GM23338 (cell line): Measurements from ENCODE around the gene ZNF286A. TPM values are rescaled to one million over a fixed set of nuclear protein-coding genes. Genes with fewer than 3 reads are reported as not detected.

Source experiments
- ATAC-seq: fragments of 200-7000 bp; cut with Tn5 transposase; 3 replicates; pipeline ENCODE4 v1.9.1; 2020
- DNase-seq: peaks from one replicate; pipeline ENCODE4 v3.0.0-alpha.2; 2015; ENCODE audit warnings: low spot score
- H2AFZ ChIP-seq: fragments of 200-600 bp; sonication (generic); 2 replicates; pipeline ENCODE4 v1.8.0; 2016; ENCODE audit warnings: antibody characterized with exemption, mild to moderate bottlenecking, moderate library complexity
- H3F3A ChIP-seq: fragments of 200-600 bp; sonication (generic); replicated peaks from 2 replicates; pipeline ENCODE4 v1.8.0; 2017; ENCODE audit warnings: antibody characterized with exemption, mixed run types, low read depth
- H3K27ac ChIP-seq: fragments of 200-600 bp; sonication (generic); 2 replicates; pipeline ENCODE4 v1.6.1; 2016; ENCODE audit warnings: low read depth
- H3K27me3 ChIP-seq: fragments of 200-600 bp; sonication (generic); 2 replicates; pipeline ENCODE4 v1.8.0; 2016; ENCODE audit warnings: mild to moderate bottlenecking, mixed run types, moderate library complexity; ENCODE audit not compliant: insufficient read depth
- H3K36me3 ChIP-seq: fragments of 200-600 bp; sonication (generic); 2 replicates; pipeline ENCODE4 v1.8.0; 2016; ENCODE audit warnings: mild to moderate bottlenecking; ENCODE audit not compliant: insufficient read depth
- H3K4me1 ChIP-seq: fragments of 200-600 bp; sonication (generic); 2 replicates; pipeline ENCODE4 v1.8.0; 2016; ENCODE audit warnings: mild to moderate bottlenecking, moderate library complexity; ENCODE audit not compliant: insufficient read depth
- H3K4me2 ChIP-seq: fragments of 200-600 bp; sonication (generic); 2 replicates; pipeline ENCODE4 v1.7.1; 2017; ENCODE audit warnings: mixed run types
- H3K4me3 ChIP-seq: fragments of 200-600 bp; sonication (generic); 2 replicates; pipeline ENCODE4 v1.6.1; 2016; ENCODE audit warnings: mixed run types
- H3K79me2 ChIP-seq: fragments of 200-600 bp; sonication (generic); replicated peaks from 2 replicates; pipeline ENCODE4 v1.8.0; 2017; ENCODE audit warnings: mild to moderate bottlenecking; ENCODE audit not compliant: insufficient read depth
- H3K9me2 ChIP-seq: fragments of 200-600 bp; sonication (generic); 2 replicates; pipeline ENCODE4 v1.8.0; 2017; ENCODE audit not compliant: insufficient read depth
- H4K20me1 ChIP-seq: fragments of 200-600 bp; sonication (generic); replicated peaks from 2 replicates; pipeline ENCODE4 v1.8.0; 2017; ENCODE audit warnings: mild to moderate bottlenecking; ENCODE audit not compliant: insufficient read depth
- H3K27ac Mint-ChIP-seq: 2 replicates; pipeline ENCODE4 v1.8.0; 2020; ENCODE audit warnings: inconsistent platforms, mild to moderate bottlenecking, moderate library complexity, mixed read lengths
- H3K27me3 Mint-ChIP-seq: 3 replicates; pipeline ENCODE4 v1.8.0; 2022; ENCODE audit warnings: low read depth, mild to moderate bottlenecking, moderate library complexity, mixed read lengths, inconsistent platforms; ENCODE audit not compliant: insufficient read depth, poor library complexity
- H3K36me3 Mint-ChIP-seq: 3 replicates; pipeline ENCODE4 v1.8.0; 2021; ENCODE audit warnings: low read depth, mild to moderate bottlenecking, inconsistent platforms, moderate library complexity, mixed read lengths
- H3K4me1 Mint-ChIP-seq: 3 replicates; pipeline ENCODE4 v1.8.0; 2020; ENCODE audit warnings: mild to moderate bottlenecking, inconsistent platforms, mixed read lengths
- H3K4me3 Mint-ChIP-seq: 3 replicates; pipeline ENCODE4 v1.8.0; 2021; ENCODE audit warnings: moderate library complexity, mild to moderate bottlenecking, inconsistent platforms, mixed read lengths
- H3K9me3 Mint-ChIP-seq: 3 replicates; pipeline ENCODE4 v1.8.0; 2020; ENCODE audit warnings: moderate library complexity, mild to moderate bottlenecking, inconsistent platforms, mixed read lengths
- CREB1 ChIP-seq: fragments of 250-450 bp; sonication (Bioruptor Pico); IDR thresholded peaks from 2 replicates; pipeline ENCODE4 v1.5.0; 2020; ENCODE audit warnings: low read depth, mild to moderate bottlenecking, moderate library complexity
- EZH2 ChIP-seq: fragments of 200-600 bp; sonication (generic); IDR thresholded peaks from one replicate; pipeline ENCODE4 v1.8.0; 2017; ENCODE audit warnings: antibody characterized with exemption, mild to moderate bottlenecking, low read depth; ENCODE audit not compliant: unreplicated experiment
- EZH2phosphoT487 ChIP-seq: fragments of 200-600 bp; sonication (generic); IDR thresholded peaks from one replicate; pipeline ENCODE4 v1.8.1; 2018; ENCODE audit warnings: antibody characterized with exemption; ENCODE audit not compliant: unreplicated experiment
- JUNB ChIP-seq: IDR thresholded peaks from one replicate; pipeline ENCODE4 v1.6.1; 2016; ENCODE audit warnings: antibody characterized with exemption; ENCODE audit not compliant: unreplicated experiment
- NANOG ChIP-seq: IDR thresholded peaks from 2 replicates; pipeline ENCODE4 v1.6.1; 2016; ENCODE audit warnings: antibody characterized with exemption, borderline replicate concordance
- POLR2AphosphoS5 ChIP-seq: IDR thresholded peaks from 2 replicates; pipeline ENCODE4 v1.6.1; 2016; ENCODE audit warnings: antibody characterized with exemption, low read depth
- STAT1 ChIP-seq: IDR thresholded peaks from one replicate; pipeline ENCODE4 v1.6.1; 2016; ENCODE audit warnings: antibody characterized with exemption; ENCODE audit not compliant: unreplicated experiment
- ZNF114 ChIP-seq: fragments of 250-450 bp; sonication (Bioruptor Pico); IDR thresholded peaks from 2 replicates; pipeline ENCODE4 v1.5.0; 2020; ENCODE audit warnings: mild to moderate bottlenecking, moderate library complexity
- ZNF331 ChIP-seq: fragments of 250-450 bp; sonication (Bioruptor Pico); IDR thresholded peaks from 2 replicates; pipeline ENCODE4 v1.5.0; 2020; ENCODE audit warnings: low read depth, mild to moderate bottlenecking, moderate library complexity
- polyA plus RNA-seq: library from polyadenylated mRNA; unstranded; fragments of >200 nt; fragmentation: Nextera tagmentation; extraction: Ambion mirVana; gene quantifications from 2 replicates; pipeline ENCODE4 v1.2.1, GENCODE V29; 2016
- total RNA-seq: library from RNA; depleted of rRNA; stranded (reverse); fragments of >200 nt; shearing (Covaris generic); gene quantifications from 2 replicates; pipeline ENCODE4 v1.2.3, GENCODE V29; 2014
- TF ChIP-seq, protein P1 (sequence below): IDR thresholded peaks from one replicate; pipeline ENCODE4 v1.6.1; 2018; ENCODE audit warnings: antibody characterized with exemption; ENCODE audit not compliant: unreplicated experiment
- TF ChIP-seq, protein P2 (sequence below), 2 experiments: fragments of 200-600 bp in 1 of 2; sonication (generic) in 1 of 2; conservative IDR thresholded peaks; 2 replicates each; pipeline versions ENCODE4 v1.5.1 to v1.6.1; 2016 to 2017; ENCODE audit warnings: antibody characterized with exemption in 2 of 2, low read depth in 2 of 2, mild to moderate bottlenecking in 2 of 2, moderate library complexity in 1 of 2
- TF ChIP-seq, protein P3 (sequence below): fragments of 250-450 bp; sonication (Bioruptor Pico); IDR thresholded peaks from 2 replicates; pipeline ENCODE4 v1.5.0; 2020; ENCODE audit warnings: mild to moderate bottlenecking, moderate library complexity
- TF ChIP-seq, protein P4 (sequence below): IDR thresholded peaks from 2 replicates; pipeline ENCODE4 v1.6.1; 2016; ENCODE audit warnings: antibody characterized with exemption

ZNF286A gene
- total and polyA plus RNA-seq, 2 experiments from 2014 or later = 44.8 to 93.4 TPM

DNA sequence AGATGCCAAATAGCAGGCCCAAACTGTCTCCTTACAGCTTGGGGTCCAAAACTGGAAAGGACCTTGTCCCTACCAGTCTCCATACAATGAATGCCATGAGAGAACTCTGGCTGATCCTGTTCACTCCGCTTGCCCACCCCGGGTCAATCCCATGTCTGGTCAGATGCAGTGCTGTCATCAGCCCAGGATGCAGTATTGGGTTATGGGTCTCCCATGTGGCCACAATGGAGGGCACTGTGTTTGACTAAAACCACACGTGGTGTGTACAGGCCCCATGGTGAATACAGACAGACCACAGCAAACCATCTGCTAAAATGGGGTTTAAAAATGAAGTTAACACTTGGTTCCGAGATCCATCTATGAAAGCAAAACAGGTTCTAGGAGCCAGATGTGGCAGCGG lies 35.9 kb upstream of the ZNF286A start:
- H3F3A ChIP-seq = no peaks in the 10 kb centered on the region
- H3K9me3 Mint-ChIP-seq = no peaks in the 10 kb centered on the region
- H3K9me2 ChIP-seq = no peaks in the 10 kb centered on the region
- H3K27ac Mint-ChIP-seq = no peak overlapping the region
- peaks cover 14% of the 10 kb centered on the region for H3K36me3 Mint-ChIP-seq
- TF ChIP-seq EZH2 = no peak
- TF ChIP-seq, protein P1, sequence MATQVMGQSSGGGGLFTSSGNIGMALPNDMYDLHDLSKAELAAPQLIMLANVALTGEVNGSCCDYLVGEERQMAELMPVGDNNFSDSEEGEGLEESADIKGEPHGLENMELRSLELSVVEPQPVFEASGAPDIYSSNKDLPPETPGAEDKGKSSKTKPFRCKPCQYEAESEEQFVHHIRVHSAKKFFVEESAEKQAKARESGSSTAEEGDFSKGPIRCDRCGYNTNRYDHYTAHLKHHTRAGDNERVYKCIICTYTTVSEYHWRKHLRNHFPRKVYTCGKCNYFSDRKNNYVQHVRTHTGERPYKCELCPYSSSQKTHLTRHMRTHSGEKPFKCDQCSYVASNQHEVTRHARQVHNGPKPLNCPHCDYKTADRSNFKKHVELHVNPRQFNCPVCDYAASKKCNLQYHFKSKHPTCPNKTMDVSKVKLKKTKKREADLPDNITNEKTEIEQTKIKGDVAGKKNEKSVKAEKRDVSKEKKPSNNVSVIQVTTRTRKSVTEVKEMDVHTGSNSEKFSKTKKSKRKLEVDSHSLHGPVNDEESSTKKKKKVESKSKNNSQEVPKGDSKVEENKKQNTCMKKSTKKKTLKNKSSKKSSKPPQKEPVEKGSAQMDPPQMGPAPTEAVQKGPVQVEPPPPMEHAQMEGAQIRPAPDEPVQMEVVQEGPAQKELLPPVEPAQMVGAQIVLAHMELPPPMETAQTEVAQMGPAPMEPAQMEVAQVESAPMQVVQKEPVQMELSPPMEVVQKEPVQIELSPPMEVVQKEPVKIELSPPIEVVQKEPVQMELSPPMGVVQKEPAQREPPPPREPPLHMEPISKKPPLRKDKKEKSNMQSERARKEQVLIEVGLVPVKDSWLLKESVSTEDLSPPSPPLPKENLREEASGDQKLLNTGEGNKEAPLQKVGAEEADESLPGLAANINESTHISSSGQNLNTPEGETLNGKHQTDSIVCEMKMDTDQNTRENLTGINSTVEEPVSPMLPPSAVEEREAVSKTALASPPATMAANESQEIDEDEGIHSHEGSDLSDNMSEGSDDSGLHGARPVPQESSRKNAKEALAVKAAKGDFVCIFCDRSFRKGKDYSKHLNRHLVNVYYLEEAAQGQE = no peak
- TF ChIP-seq JUNB = no peak
- TF ChIP-seq CREB1 (CRISPR knock-in tag) = no peak
- TF ChIP-seq, protein P2, sequence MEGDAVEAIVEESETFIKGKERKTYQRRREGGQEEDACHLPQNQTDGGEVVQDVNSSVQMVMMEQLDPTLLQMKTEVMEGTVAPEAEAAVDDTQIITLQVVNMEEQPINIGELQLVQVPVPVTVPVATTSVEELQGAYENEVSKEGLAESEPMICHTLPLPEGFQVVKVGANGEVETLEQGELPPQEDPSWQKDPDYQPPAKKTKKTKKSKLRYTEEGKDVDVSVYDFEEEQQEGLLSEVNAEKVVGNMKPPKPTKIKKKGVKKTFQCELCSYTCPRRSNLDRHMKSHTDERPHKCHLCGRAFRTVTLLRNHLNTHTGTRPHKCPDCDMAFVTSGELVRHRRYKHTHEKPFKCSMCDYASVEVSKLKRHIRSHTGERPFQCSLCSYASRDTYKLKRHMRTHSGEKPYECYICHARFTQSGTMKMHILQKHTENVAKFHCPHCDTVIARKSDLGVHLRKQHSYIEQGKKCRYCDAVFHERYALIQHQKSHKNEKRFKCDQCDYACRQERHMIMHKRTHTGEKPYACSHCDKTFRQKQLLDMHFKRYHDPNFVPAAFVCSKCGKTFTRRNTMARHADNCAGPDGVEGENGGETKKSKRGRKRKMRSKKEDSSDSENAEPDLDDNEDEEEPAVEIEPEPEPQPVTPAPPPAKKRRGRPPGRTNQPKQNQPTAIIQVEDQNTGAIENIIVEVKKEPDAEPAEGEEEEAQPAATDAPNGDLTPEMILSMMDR (conservative IDR thresholded peaks at IDR 0.05; ENCODE audit: low read depth in 2 of 2) = no peak
- TF ChIP-seq NANOG = no peak
- TF ChIP-seq, protein P3, sequence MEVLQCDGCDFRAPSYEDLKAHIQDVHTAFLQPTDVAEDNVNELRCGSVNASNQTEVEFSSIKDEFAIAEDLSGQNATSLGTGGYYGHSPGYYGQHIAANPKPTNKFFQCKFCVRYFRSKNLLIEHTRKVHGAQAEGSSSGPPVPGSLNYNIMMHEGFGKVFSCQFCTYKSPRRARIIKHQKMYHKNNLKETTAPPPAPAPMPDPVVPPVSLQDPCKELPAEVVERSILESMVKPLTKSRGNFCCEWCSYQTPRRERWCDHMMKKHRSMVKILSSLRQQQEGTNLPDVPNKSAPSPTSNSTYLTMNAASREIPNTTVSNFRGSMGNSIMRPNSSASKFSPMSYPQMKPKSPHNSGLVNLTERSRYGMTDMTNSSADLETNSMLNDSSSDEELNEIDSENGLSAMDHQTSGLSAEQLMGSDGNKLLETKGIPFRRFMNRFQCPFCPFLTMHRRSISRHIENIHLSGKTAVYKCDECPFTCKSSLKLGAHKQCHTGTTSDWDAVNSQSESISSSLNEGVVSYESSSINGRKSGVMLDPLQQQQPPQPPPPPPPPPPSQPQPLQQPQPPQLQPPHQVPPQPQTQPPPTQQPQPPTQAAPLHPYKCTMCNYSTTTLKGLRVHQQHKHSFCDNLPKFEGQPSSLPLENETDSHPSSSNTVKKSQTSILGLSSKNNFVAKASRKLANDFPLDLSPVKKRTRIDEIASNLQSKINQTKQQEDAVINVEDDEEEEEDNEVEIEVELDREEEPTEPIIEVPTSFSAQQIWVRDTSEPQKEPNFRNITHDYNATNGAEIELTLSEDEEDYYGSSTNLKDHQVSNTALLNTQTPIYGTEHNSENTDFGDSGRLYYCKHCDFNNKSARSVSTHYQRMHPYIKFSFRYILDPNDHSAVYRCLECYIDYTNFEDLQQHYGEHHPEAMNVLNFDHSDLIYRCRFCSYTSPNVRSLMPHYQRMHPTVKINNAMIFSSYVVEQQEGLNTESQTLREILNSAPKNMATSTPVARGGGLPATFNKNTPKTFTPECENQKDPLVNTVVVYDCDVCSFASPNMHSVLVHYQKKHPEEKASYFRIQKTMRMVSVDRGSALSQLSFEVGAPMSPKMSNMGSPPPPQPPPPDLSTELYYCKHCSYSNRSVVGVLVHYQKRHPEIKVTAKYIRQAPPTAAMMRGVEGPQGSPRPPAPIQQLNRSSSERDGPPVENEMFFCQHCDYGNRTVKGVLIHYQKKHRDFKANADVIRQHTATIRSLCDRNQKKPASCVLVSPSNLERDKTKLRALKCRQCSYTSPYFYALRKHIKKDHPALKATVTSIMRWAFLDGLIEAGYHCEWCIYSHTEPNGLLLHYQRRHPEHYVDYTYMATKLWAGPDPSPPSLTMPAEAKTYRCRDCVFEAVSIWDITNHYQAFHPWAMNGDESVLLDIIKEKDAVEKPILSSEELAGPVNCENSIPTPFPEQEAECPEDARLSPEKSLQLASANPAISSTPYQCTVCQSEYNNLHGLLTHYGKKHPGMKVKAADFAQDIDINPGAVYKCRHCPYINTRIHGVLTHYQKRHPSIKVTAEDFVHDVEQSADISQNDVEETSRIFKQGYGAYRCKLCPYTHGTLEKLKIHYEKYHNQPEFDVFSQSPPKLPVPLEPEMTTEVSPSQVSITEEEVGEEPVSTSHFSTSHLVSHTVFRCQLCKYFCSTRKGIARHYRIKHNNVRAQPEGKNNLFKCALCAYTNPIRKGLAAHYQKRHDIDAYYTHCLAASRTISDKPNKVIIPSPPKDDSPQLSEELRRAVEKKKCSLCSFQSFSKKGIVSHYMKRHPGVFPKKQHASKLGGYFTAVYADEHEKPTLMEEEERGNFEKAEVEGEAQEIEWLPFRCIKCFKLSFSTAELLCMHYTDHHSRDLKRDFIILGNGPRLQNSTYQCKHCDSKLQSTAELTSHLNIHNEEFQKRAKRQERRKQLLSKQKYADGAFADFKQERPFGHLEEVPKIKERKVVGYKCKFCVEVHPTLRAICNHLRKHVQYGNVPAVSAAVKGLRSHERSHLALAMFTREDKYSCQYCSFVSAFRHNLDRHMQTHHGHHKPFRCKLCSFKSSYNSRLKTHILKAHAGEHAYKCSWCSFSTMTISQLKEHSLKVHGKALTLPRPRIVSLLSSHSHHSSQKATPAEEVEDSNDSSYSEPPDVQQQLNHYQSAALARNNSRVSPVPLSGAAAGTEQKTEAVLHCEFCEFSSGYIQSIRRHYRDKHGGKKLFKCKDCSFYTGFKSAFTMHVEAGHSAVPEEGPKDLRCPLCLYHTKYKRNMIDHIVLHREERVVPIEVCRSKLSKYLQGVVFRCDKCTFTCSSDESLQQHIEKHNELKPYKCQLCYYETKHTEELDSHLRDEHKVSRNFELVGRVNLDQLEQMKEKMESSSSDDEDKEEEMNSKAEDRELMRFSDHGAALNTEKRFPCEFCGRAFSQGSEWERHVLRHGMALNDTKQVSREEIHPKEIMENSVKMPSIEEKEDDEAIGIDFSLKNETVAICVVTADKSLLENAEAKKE (CRISPR knock-in tag) = no peak
- TF ChIP-seq EZH2phosphoT487 = no peak
- TF ChIP-seq STAT1 = no peak
- TF ChIP-seq ZNF114 (CRISPR knock-in tag) = no peak
- no peak for TF ChIP-seq ZNF331
- TF ChIP-seq, protein P4, sequence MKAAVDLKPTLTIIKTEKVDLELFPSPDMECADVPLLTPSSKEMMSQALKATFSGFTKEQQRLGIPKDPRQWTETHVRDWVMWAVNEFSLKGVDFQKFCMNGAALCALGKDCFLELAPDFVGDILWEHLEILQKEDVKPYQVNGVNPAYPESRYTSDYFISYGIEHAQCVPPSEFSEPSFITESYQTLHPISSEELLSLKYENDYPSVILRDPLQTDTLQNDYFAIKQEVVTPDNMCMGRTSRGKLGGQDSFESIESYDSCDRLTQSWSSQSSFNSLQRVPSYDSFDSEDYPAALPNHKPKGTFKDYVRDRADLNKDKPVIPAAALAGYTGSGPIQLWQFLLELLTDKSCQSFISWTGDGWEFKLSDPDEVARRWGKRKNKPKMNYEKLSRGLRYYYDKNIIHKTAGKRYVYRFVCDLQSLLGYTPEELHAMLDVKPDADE = no peak
- no peak for TF ChIP-seq POLR2AphosphoS5
- H3K4me2 ChIP-seq = no peak overlapping the region
- ATAC-seq (no peak), DNase-seq (no peak)
- H3K36me3 ChIP-seq = no peaks in the 10 kb centered on the region; the same call in 1 of the 2 replicates
- H3K79me2 ChIP-seq = no peaks in the 10 kb centered on the region
- H3K4me1 Mint-ChIP-seq = peaks cover 14% of the 10 kb centered on the region
- H3K4me3 Mint-ChIP-seq = no peak overlapping the region
- no peaks in the 10 kb centered on the region for H3K27me3 ChIP-seq
- no peak overlapping the region for H3K4me3 ChIP-seq
- no peaks in the 10 kb centered on the region for H3K27me3 Mint-ChIP-seq
- no peak overlapping the region for H2AFZ ChIP-seq
- H3K27ac ChIP-seq = no peak overlapping the region
- peaks cover 3% of the 10 kb centered on the region; the same call in 1 of the 2 replicates for H3K4me1 ChIP-seq
- no peaks in the 10 kb centered on the region for H4K20me1 ChIP-seq
